ENCODE measurements around the gene UTY. TPM values are rescaled to one million over a fixed set of nuclear protein-coding genes. Genes with fewer than 3 reads are reported as not detected.
A peak's percentile ranks its signal among the peaks of the same experiment; 100 is the strongest.

The UTY gene
- total RNA-seq, 4 donors from 2014 or later = 0.19 to 27.4 (median 17.6) TPM; not detected in 1

GRCh38 chrY:13488738-13489137 is 8.9 kb upstream of the UTY start:
- H3K36me3 ChIP-seq = no peaks in the 10 kb centered on the region
- intact Hi-C loops (cut with DNase I) = no loop called here
- H3K4me3 ChIP-seq = no peak overlapping the region
- no peak for TF ChIP-seq EP300 (IDR thresholded peaks at IDR 0.05)
- TF ChIP-seq POLR2A (IDR thresholded peaks at IDR 0.05; ENCODE audit: low read depth) = no peak
- TF ChIP-seq POLR2AphosphoS5 (IDR thresholded peaks at IDR 0.05) = no peak
- no peak for TF ChIP-seq CTCF (IDR thresholded peaks at IDR 0.05)
- H3K9me3 ChIP-seq = no peaks in the 10 kb centered on the region
- no peak for DNase-seq (ENCODE audit: extremely low spot score)
- H3K27me3 ChIP-seq = no peaks in the 10 kb centered on the region
- H3K4me1 ChIP-seq = peaks cover 0 to 6% (median 0%) of the 10 kb centered on the region in 4 donors
- no peak overlapping the region for H3K27ac ChIP-seq (replicated peaks in 1 of 4)
- WGBS = no CpG with 5 or more reads among the region's 1 CpG

DNA sequence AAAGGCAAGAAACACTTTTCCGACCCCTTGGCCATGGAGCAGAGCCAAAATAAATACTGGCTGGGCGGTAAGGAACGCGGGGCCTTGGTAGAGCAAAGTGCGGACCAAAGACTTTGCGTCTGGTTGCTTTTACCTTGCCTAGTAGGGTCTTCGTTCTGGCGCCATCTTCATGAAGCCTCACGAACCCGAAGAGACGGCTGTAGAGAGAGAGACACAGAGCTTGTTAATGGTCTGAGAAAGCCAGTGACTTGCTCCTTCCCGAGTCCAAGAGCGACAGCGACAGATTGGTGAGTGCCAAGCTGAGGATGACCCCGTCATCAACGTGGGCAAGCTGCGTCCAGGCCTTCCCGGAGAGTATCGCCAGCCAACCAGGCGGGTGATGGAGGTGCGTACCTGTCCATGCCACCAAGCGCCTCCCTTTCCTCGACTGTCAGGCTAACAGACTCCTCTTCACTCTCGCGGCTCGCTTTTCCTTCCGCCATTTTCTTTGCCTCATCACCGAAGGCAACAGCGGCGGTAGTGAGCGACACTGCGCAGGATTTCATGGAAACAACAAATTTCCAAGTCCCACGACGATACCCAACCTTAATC is 617 bp downstream of the UTY start:
- Histone ChIP-seq H3K27me3 (no peaks in the 10 kb centered on the region), H3K9me3 (no peaks in the 10 kb centered on the region), H3K4me1 (peaks cover 0 to 34% (median 10%) of the 10 kb centered on the region in 4 donors), H3K36me3 (no peaks in the 10 kb centered on the region), H3K4me3 (peak overlapping the region in 2 of 4 donors; percentile 63 to 73), H3K27ac (replicated peaks in 1 of 4) (peak overlapping the region in 2 of 4 donors; percentile 92 to 93)
- intact Hi-C loops (cut with DNase I) = no loop called here
- WGBS = no CpG with 5 or more reads among the region's 34 CpGs
- TF ChIP-seq POLR2A (IDR thresholded peaks at IDR 0.05; ENCODE audit: low read depth) (no peak), CTCF (IDR thresholded peaks at IDR 0.05) (no peak), POLR2AphosphoS5 (IDR thresholded peaks at IDR 0.05) (no peak), EP300 (IDR thresholded peaks at IDR 0.05) (no peak)
- DNase-seq (ENCODE audit: extremely low spot score) = no peak

DNA sequence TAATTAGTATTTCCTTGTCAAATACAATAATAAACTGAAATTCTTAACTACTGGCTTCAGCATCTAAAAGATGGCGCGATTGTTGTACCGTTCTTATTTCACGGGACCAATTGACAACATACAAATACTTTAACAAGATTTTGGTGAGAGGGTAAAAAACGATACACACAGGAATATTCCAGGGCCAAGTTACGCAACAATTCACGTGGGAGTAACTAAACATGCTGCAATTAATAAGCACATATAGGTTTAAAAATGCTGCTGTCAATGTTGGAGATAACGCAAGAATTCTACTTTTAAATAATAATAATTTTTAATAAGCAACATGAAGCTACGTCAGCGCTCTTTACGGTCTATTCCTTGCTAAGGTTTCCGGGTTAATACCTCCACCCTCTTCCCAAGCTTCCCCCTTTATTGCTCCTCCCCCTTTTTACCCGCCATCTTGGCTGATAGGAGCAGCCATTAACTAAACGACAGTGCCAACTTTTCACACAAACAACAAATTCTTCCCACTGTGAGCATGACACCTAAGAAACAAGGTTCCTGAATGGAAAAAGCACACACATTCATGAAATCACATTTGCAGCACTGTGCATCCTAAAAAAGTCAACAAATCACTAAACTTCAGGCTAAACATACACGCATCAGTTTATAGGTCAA is 1.6 kb downstream of the UTY start:
- H3K4me3 ChIP-seq = peak overlapping the region in 2 of 4 donors; percentile 63 to 73
- no peaks in the 10 kb centered on the region for H3K27me3 ChIP-seq
- TF ChIP-seq POLR2A (IDR thresholded peaks at IDR 0.05; ENCODE audit: low read depth) (no peak), CTCF (IDR thresholded peaks at IDR 0.05) (no peak), EP300 (IDR thresholded peaks at IDR 0.05) (no peak), POLR2AphosphoS5 (IDR thresholded peaks at IDR 0.05) (no peak)
- peak overlapping the region in 2 of 4 donors; percentile 92 to 93 for H3K27ac ChIP-seq (replicated peaks in 1 of 4)
- H3K36me3 ChIP-seq = no peaks in the 10 kb centered on the region
- H3K4me1 ChIP-seq = peaks cover 0 to 37% (median 15%) of the 10 kb centered on the region in 4 donors
- intact Hi-C loops (cut with DNase I) = no loop called here
- no peaks in the 10 kb centered on the region for H3K9me3 ChIP-seq
- no peak for DNase-seq (ENCODE audit: extremely low spot score)
- WGBS = no CpG with 5 or more reads among the region's 15 CpGs

DNA sequence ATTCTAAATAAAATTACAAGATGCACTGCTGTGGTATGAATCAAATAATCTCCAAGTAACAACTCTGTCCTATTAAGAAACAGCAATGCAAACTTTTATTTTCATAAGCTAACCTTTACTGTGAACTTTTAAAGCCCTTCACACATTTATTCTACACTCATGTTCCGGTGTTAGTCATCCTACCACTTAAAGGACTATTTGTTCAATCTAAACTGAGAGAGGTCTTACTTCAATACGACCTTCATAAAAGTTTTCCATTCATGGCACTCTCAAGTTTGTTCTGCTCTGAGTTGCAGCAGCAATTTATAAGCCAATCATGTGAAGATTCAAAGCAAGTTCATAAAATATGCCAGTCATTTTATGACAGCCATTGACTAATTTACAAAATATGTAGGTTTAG is 4.8 kb downstream of the UTY start:
- Histone ChIP-seq H3K9me3 (no peaks in the 10 kb centered on the region), H3K27me3 (no peaks in the 10 kb centered on the region), H3K27ac (replicated peaks in 1 of 4) (peak overlapping the region in 1 of 4 donors; percentile 46), H3K4me1 (peaks cover 0 to 55% (median 22%) of the 10 kb centered on the region in 4 donors), H3K36me3 (no peaks in the 10 kb centered on the region), H3K4me3 (no peak overlapping the region)
- no peak for DNase-seq (ENCODE audit: extremely low spot score)
- TF ChIP-seq EP300 (IDR thresholded peaks at IDR 0.05) (no peak), CTCF (IDR thresholded peaks at IDR 0.05) (no peak), POLR2A (IDR thresholded peaks at IDR 0.05; ENCODE audit: low read depth) (no peak), POLR2AphosphoS5 (IDR thresholded peaks at IDR 0.05) (no peak)
- WGBS = no CpG with 5 or more reads among the region's 2 CpGs
- intact Hi-C loops (cut with DNase I) = no loop called here
